Erythroblast (primary cell): ENCODE measurements around the gene UNC79.

Experiments
- GATA1 ChIP-seq: IDR thresholded peaks from 2 replicates; pipeline ENCODE4 v1.6.1; 2011; ENCODE audit warnings: low read depth, mild to moderate bottlenecking, control low read depth, low read length, moderate library complexity
- POLR2A ChIP-seq: IDR thresholded peaks from 2 replicates; pipeline ENCODE4 v1.6.1; 2011; ENCODE audit warnings: mild to moderate bottlenecking, low read length

- TF ChIP-seq POLR2A: no peak
- TF ChIP-seq GATA1: peak; percentile 80
Measured at GRCh38 chr14:93748208-93749075, 317.7 kb downstream of the UNC79 start.
